ENCODE data around the gene PRR36.
"Not testable (repeated sequence)": the region's sequence is repeated elsewhere in the genome, so short reads cannot be mapped to it uniquely, and the experiment has no call there.

PRR36 gene

GRCh38 chr19:7898967-7899366 lies 24.8 kb upstream of the PRR36 start:
- no peak for FAIRE-seq

GRCh38 chr19:7897292-7897691 lies 23.1 kb upstream of the PRR36 start:
- no peak for FAIRE-seq

- FAIRE-seq: no peak
Measured at GRCh38 chr19:7895565-7895964, 21.4 kb upstream of the PRR36 start.

- no peak for FAIRE-seq
Measured at GRCh38 chr19:7894612-7895309, 20.6 kb upstream of the PRR36 start.

- not testable (repeated sequence) for FAIRE-seq
Measured at GRCh38 chr19:7893362-7894101, 19.3 kb upstream of the PRR36 start.

- FAIRE-seq: no peak
Measured at GRCh38 chr19:7888826-7889217, 14.6 kb upstream of the PRR36 start.

- no peak for FAIRE-seq
Measured at GRCh38 chr19:7888145-7888825, 14.1 kb upstream of the PRR36 start, which contains the start of gene LRRC8E. TSS of gene LRRC8E (plus strand) at chr19:7888510. CDS start at chr19:7895604, 7,094 bp downstream.

- no peak for FAIRE-seq
Measured at GRCh38 chr19:7887408-7888144, 13.4 kb upstream of the PRR36 start.

GRCh38 chr19:7885818-7886217 lies 11.6 kb upstream of the PRR36 start:
- no peak for FAIRE-seq

- FAIRE-seq: no peak
Measured at GRCh38 chr19:7883796-7884570, 9.8 kb upstream of the PRR36 start.

GRCh38 chr19:7883105-7883504 lies 8.9 kb upstream of the PRR36 start:
- FAIRE-seq: no peak

- no peak for FAIRE-seq
Measured at GRCh38 chr19:7881910-7882309, 7.7 kb upstream of the PRR36 start.

GRCh38 chr19:7879836-7880235 lies 5.6 kb upstream of the PRR36 start:
- FAIRE-seq: no peak

- FAIRE-seq: no peak
Measured at GRCh38 chr19:7879111-7879807, 5.1 kb upstream of the PRR36 start.

GRCh38 chr19:7877249-7877836 lies 3.2 kb upstream of the PRR36 start:
- no peak for FAIRE-seq

GRCh38 chr19:7874897-7875273 lies 695 bp upstream of the PRR36 start:
- no peak for FAIRE-seq

GRCh38 chr19:7873304-7874075 lies 700 bp downstream of the PRR36 start:
- FAIRE-seq: no peak

- no peak for FAIRE-seq
Measured at GRCh38 chr19:7872306-7873204, 1.6 kb downstream of the PRR36 start.
